ENCODE data around the gene CD164L2. TPM values are rescaled to one million over a fixed set of nuclear protein-coding genes. Genes with fewer than 3 reads are reported as not detected.
"Not testable (repeated sequence)": the region's sequence is repeated elsewhere in the genome, so short reads cannot be mapped to it uniquely, and the experiment has no call there.

CD164L2 gene
- total RNA-seq, 1 donor from 2014 or later, result not detected

DNA sequence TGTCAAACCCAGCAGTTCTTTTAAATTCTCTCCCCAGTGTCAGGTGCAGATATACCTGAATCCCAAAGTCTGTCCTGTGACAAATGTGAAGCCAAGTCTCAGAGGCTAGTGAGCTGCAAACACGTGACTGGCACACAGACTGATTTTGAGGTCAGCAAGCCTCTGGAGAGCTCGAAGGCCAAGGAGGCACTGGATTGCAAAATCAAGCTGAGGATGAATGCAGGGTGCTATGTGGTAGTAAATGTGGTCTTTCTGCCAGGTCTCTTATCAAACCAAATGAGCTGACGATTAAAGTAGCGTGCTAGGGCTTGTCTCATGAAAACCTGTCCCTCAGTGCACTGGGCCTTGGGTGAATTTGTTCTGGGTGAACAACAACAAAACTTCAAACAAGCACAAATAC, 29.9 kb upstream of the CD164L2 start:
- TF ChIP-seq, protein P1, sequence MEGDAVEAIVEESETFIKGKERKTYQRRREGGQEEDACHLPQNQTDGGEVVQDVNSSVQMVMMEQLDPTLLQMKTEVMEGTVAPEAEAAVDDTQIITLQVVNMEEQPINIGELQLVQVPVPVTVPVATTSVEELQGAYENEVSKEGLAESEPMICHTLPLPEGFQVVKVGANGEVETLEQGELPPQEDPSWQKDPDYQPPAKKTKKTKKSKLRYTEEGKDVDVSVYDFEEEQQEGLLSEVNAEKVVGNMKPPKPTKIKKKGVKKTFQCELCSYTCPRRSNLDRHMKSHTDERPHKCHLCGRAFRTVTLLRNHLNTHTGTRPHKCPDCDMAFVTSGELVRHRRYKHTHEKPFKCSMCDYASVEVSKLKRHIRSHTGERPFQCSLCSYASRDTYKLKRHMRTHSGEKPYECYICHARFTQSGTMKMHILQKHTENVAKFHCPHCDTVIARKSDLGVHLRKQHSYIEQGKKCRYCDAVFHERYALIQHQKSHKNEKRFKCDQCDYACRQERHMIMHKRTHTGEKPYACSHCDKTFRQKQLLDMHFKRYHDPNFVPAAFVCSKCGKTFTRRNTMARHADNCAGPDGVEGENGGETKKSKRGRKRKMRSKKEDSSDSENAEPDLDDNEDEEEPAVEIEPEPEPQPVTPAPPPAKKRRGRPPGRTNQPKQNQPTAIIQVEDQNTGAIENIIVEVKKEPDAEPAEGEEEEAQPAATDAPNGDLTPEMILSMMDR (IDR thresholded peaks at IDR 0.05; ENCODE audit: partially characterized antibody, unreplicated experiment), result no peak

DNA sequence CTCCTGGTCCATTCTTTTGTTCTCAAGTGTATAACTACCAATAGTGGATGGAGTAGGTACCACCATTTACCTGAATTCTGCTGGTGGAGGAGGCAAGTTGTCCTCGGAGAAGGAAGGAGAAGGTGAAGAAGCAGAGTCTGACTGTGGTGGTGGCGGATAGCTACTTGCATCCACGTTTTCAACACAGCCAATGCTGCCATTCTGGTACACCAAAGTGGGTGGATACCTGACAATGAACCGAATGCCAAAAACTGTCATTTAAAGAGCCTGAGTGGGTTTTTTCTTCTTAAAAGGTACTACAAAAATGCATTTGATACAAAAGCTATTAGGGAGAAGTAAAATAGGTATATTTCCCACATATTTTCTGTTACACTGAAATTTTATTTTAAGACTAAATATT, 29.4 kb upstream of the CD164L2 start:
- Mint-ChIP-seq H3K27me3 (ENCODE audit: unreplicated experiment) (peaks cover 2% of the 10 kb centered on the region), H3K4me1 (ENCODE audit: low read depth, unreplicated experiment) (peaks cover 36% of the 10 kb centered on the region), H3K36me3 (ENCODE audit: unreplicated experiment) (no peaks in the 10 kb centered on the region), H3K27ac (ENCODE audit: unreplicated experiment) (no peak overlapping the region), H3K4me3 (ENCODE audit: unreplicated experiment) (no peak overlapping the region), H3K9me3 (ENCODE audit: unreplicated experiment) (peaks cover 2% of the 10 kb centered on the region)
- no peak for DNase-seq
- TF ChIP-seq, protein P1 (IDR thresholded peaks at IDR 0.05; ENCODE audit: partially characterized antibody, unreplicated experiment), result no peak

More for the DNA sequence above, 29.9 kb upstream of the CD164L2 start:
- H3K4me1 Mint-ChIP-seq (ENCODE audit: low read depth, unreplicated experiment), result peaks cover 39% of the 10 kb centered on the region
- H3K27me3 Mint-ChIP-seq (ENCODE audit: unreplicated experiment), result peaks cover 2% of the 10 kb centered on the region
- no peak overlapping the region for H3K27ac Mint-ChIP-seq (ENCODE audit: unreplicated experiment)
- H3K4me3 Mint-ChIP-seq (ENCODE audit: unreplicated experiment), result no peak overlapping the region
- no peaks in the 10 kb centered on the region for H3K36me3 Mint-ChIP-seq (ENCODE audit: unreplicated experiment)
- no peak for DNase-seq
- H3K9me3 Mint-ChIP-seq (ENCODE audit: unreplicated experiment), result peaks cover 2% of the 10 kb centered on the region

DNA sequence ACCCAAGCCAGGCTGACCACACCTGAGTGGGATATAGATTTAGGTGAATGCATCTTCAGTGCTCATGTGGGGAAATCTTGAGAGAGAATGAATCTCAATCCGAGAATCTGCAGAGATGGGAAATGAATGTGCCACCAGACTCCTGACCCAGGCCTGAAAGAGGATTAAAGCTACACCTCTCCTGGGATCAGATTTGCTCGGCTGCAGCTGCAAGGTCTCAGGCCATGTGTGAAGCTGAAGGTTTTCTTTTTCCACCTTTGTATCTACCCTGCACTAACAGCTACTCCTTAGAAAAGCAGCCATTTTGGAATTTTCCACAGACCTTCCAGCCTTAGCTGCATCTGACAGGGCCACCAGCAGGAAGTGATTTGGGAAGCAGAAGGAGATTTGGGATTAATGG, 27.6 kb upstream of the CD164L2 start:
- Mint-ChIP-seq H3K36me3 (ENCODE audit: unreplicated experiment) (no peaks in the 10 kb centered on the region), H3K9me3 (ENCODE audit: unreplicated experiment) (peaks cover 2% of the 10 kb centered on the region), H3K27me3 (ENCODE audit: unreplicated experiment) (peaks cover 2% of the 10 kb centered on the region), H3K27ac (ENCODE audit: unreplicated experiment) (peak overlapping the region; percentile 6), H3K4me1 (ENCODE audit: low read depth, unreplicated experiment) (peaks cover 25% of the 10 kb centered on the region), H3K4me3 (ENCODE audit: unreplicated experiment) (no peak overlapping the region)
- DNase-seq, result no peak
- TF ChIP-seq, protein P1 (IDR thresholded peaks at IDR 0.05; ENCODE audit: partially characterized antibody, unreplicated experiment), result no peak

DNA sequence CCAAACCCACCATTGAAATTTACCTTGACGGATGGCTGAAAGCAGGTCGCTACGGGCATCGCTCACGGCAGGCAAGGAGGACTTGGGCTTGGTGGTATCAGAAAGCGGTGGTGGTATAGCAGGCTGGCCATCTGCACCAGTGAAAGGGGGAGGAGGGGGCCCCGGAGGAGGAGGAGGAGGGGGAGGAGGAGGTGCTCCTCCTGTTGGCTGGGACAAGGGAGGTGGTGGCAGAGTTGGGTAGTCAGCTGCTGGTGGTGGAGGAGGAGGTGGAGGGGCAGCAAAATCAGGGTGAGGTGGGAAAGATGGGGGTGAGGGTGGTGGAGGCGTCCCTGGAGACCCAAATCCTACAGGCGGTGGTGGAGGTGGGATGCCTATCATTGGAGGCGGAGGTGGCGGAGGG, 26.5 kb upstream of the CD164L2 start:
- H3K27ac Mint-ChIP-seq (ENCODE audit: unreplicated experiment), result no peak overlapping the region
- TF ChIP-seq, protein P1 (IDR thresholded peaks at IDR 0.05; ENCODE audit: partially characterized antibody, unreplicated experiment), result no peak
- no peak for DNase-seq
- H3K9me3 Mint-ChIP-seq (ENCODE audit: unreplicated experiment), result no peaks in the 10 kb centered on the region
- H3K36me3 Mint-ChIP-seq (ENCODE audit: unreplicated experiment), result no peaks in the 10 kb centered on the region
- peaks cover 2% of the 10 kb centered on the region for H3K27me3 Mint-ChIP-seq (ENCODE audit: unreplicated experiment)
- H3K4me3 Mint-ChIP-seq (ENCODE audit: unreplicated experiment), result no peak overlapping the region
- peaks cover 16% of the 10 kb centered on the region for H3K4me1 Mint-ChIP-seq (ENCODE audit: low read depth, unreplicated experiment)

DNA sequence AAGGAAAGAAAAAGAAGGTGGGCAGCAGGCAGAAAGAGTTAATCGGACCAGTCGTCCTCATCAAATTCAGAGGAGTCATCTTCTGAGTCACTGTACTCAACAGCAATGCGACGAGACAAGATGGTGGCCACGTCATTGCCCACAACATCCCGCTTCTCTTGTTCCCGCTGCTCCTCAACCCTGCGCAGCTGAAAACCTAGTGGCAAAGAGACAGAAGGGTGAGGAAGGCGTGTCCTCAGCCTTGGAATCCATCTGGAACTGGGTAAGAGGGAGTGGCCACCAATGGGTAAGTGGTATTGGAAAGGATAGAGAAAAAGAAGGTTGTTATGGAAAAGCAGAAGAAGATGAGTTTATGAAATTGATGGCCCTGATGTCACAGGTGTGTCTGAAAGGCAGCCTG, 25.0 kb upstream of the CD164L2 start:
- Mint-ChIP-seq H3K4me3 (ENCODE audit: unreplicated experiment) (no peak overlapping the region), H3K4me1 (ENCODE audit: low read depth, unreplicated experiment) (peaks cover 19% of the 10 kb centered on the region), H3K27ac (ENCODE audit: unreplicated experiment) (no peak overlapping the region), H3K36me3 (ENCODE audit: unreplicated experiment) (no peaks in the 10 kb centered on the region), H3K9me3 (ENCODE audit: unreplicated experiment) (no peaks in the 10 kb centered on the region), H3K27me3 (ENCODE audit: unreplicated experiment) (peaks cover 2% of the 10 kb centered on the region)
- no peak for DNase-seq
- TF ChIP-seq, protein P1 (IDR thresholded peaks at IDR 0.05; ENCODE audit: partially characterized antibody, unreplicated experiment), result no peak

DNA sequence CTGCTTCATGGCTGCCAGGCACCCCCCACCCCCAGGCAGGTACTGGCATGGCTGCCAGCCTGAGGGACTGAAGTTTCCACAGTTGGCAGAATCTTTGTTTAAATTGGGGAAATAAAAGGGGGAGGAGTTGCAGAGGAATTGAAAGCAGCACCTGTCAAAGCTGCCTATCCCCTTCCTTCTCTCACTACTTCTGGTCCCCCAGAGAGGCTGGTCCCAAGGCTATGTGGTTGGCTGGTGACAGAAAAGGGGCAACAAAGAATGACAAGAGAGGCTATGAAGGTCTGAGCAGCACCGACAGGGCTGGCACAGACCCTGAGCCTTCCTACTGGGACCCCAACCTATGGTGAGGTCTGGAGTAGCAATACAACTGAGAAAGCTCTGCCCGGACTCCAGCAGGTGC, 23.7 kb upstream of the CD164L2 start:
- not testable (repeated sequence) for H3K27ac Mint-ChIP-seq (ENCODE audit: unreplicated experiment); H3K36me3 Mint-ChIP-seq (ENCODE audit: unreplicated experiment); H3K27me3 Mint-ChIP-seq (ENCODE audit: unreplicated experiment); DNase-seq; H3K9me3 Mint-ChIP-seq (ENCODE audit: unreplicated experiment); H3K4me3 Mint-ChIP-seq (ENCODE audit: unreplicated experiment)
- H3K4me1 Mint-ChIP-seq (ENCODE audit: low read depth, unreplicated experiment), result peaks cover 19% of the 10 kb centered on the region

Measured in glutamatergic neuron (in vitro differentiated cells).